Lower leg skin (tissue), 4 donors: ENCODE data around the gene ADAMTS9. TPM values are rescaled to one million over a fixed set of nuclear protein-coding genes. Genes with fewer than 3 reads are reported as not detected.

Experiments used
- DNase-seq, 2 donors: peaks; one replicate each; pipeline ENCODE4 v3.0.0-alpha.2; 2019; ENCODE audit warnings: low spot score in 2 of 2
- H3K4me3 ChIP-seq: fragments of 200-600 bp; sonication (generic); 2 replicates; pipeline ENCODE4 v1.5.1; 2017; ENCODE audit warnings: mild to moderate bottlenecking, low read depth; ENCODE audit not compliant: poor library complexity, severe bottlenecking
- POLR2A ChIP-seq, 2 donors: fragments of 450-650 bp; IDR thresholded peaks; one replicate each; pipeline ENCODE4 v1.6.1; 2016 to 2017; ENCODE audit warnings: antibody characterized with exemption in 2 of 2, mild to moderate bottlenecking in 1 of 2, moderate library complexity in 1 of 2
- WGBS, 2 donors: methylation state at CpG; one replicate each; pipeline ENCODE4 v1.1.5; 2018; 5-methylcytosine and 5-hydroxymethylcytosine counted together
- intact Hi-C: fragments of 100-400 bp; cut with DNase I; formaldehyde crosslinking; loops from one replicate; pipeline ENCODE4 v1.15.0; 2023; ENCODE audit warnings: low total_unique reads
- total RNA-seq, 4 donors: library from RNA; depleted of rRNA; stranded (reverse); fragments of >200 nt; gene quantifications; one replicate each; pipeline ENCODE4 v1.1.0, GENCODE V29; 2016
- TF ChIP-seq, protein P1 (sequence below), 3 donors: fragments of 450-650 bp; IDR thresholded peaks; one replicate each; pipeline ENCODE4 v1.5.1; 2016; ENCODE audit warnings: antibody characterized with exemption in 3 of 3, mild to moderate bottlenecking in 3 of 3, moderate library complexity in 2 of 3

ADAMTS9 gene
- total RNA-seq, 4 donors from 2014 or later, result 2.2 to 15.9 (median 8.2) TPM

DNA sequence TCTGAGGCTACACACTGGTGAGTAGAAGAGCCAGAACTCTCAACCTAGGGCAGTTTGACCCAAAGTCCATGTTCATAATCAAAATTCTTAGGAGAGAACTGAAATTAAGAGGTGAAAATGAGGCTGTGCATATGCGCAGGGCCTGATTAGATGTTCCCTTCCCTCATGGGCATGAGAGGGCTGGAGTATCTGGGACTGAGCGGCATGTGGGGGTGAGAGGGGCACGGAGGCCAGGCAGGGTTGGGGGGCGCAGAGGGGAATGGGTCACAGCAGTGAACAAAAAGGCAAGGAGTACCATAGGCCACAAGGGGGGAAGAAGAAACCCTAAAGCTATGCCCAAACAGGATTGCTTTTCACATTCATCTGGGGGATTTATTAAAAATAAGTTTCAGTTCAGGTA, 31.3 kb downstream of the ADAMTS9 start:
- WGBS, 2 donors, result 96 to 97% methylated on average over 4 of the region's 4 CpGs
- no peak for DNase-seq
- TF ChIP-seq, protein P1, sequence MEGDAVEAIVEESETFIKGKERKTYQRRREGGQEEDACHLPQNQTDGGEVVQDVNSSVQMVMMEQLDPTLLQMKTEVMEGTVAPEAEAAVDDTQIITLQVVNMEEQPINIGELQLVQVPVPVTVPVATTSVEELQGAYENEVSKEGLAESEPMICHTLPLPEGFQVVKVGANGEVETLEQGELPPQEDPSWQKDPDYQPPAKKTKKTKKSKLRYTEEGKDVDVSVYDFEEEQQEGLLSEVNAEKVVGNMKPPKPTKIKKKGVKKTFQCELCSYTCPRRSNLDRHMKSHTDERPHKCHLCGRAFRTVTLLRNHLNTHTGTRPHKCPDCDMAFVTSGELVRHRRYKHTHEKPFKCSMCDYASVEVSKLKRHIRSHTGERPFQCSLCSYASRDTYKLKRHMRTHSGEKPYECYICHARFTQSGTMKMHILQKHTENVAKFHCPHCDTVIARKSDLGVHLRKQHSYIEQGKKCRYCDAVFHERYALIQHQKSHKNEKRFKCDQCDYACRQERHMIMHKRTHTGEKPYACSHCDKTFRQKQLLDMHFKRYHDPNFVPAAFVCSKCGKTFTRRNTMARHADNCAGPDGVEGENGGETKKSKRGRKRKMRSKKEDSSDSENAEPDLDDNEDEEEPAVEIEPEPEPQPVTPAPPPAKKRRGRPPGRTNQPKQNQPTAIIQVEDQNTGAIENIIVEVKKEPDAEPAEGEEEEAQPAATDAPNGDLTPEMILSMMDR (IDR thresholded peaks at IDR 0.05), result no peak
- no peak for TF ChIP-seq POLR2A (IDR thresholded peaks at IDR 0.05)
- intact Hi-C loops, result no loop called here
- no peak overlapping the region for H3K4me3 ChIP-seq

DNA sequence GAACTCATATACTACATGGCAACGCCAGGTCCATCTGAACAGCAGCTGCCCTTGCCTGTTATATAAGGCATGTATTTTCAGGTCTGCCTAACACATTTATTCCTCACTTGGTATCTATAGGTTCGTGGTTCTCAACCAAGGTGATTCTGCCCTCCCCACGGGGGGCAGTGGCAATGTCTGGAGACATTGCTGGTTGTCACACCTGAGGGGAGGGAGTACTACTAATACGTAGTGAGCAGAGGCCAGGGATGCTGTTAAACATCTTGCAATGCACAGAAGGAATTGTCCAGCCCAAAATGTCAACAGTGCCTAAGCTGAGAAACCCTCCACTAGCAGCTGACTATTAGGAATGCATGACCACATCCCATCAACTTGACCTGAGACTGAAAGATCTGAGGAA, 32.6 kb downstream of the ADAMTS9 start:
- TF ChIP-seq, protein P1 (IDR thresholded peaks at IDR 0.05), result no peak
- no peak for TF ChIP-seq POLR2A (IDR thresholded peaks at IDR 0.05)
- DNase-seq, result no peak
- no peak overlapping the region for H3K4me3 ChIP-seq
- 86 to 90% methylated on average over 4 of the region's 4 CpGs for WGBS, 2 donors
- intact Hi-C loops, result no loop called here

DNA sequence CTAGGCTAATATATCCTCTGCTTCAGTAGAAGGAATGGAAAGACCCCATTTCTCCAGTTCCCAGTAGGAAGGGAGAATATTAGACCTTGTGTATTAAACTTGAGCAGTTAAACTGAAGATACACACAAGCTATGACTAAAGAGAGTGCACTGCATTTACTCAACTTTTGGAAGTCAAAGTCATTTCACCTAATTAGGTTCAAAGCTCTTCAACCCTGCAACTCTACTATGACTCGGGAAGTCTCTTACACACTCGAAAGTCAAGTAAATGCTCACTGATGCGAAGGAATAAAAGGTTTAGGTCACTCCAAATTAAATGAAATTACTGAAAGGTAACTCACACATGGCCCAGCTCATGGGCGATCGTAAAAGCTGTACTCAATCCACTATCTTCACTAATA, 33.8 kb downstream of the ADAMTS9 start:
- intact Hi-C loops, result no loop called here
- 93% methylated on average over 5 of the region's 5 CpGs for WGBS, 2 donors
- TF ChIP-seq, protein P1 (IDR thresholded peaks at IDR 0.05), result no peak
- no peak for TF ChIP-seq POLR2A (IDR thresholded peaks at IDR 0.05)
- DNase-seq, result no peak
- no peak overlapping the region for H3K4me3 ChIP-seq

DNA sequence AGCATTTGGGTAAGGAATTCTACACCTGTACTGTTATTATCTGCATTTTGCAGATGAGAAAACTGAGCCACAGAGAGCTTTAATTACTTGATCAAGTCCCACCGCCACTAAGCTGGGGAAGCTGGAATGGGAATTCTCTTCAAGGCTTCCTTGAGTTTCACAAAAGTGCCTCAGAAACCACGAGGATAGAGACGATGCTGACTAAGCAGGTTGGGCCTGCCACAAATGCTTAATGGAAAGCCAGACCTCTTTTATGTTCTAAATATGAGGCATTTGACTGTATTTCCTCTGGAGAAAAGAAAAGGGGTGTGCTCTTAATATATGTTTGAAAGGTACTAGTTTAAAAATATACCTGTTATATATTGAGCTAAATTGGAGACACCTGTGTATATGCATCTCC, 34.7 kb downstream of the ADAMTS9 start:
- no peak for DNase-seq
- WGBS, 2 donors, result 82 to 87% methylated on average over 3 of the region's 3 CpGs
- no peak for TF ChIP-seq POLR2A (IDR thresholded peaks at IDR 0.05)
- TF ChIP-seq, protein P1 (IDR thresholded peaks at IDR 0.05), result no peak
- intact Hi-C loops, result no loop called here
- H3K4me3 ChIP-seq, result no peak overlapping the region

DNA sequence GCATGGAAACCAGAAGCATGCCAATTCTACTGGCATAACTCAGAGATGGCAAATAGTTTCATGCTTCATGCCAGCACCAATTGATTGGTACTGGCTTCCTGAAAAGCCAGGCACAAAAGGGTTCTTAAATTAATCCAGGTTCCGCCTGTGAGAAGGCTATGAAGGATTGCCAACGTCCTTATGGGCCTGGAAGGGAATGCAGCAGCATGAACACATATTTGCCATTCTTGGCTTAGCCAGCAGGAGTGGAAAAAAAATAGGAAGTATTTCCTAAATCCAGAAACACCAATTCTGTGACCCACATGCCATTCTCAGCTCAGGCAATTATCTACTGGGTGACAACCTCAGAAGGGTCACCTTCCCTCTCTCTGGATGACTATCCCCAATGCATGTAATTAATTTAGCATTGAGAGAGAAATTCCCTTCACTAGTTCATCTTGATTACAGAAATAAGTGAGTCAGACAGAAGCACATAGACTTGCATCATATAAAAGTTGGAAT, 36.0 kb downstream of the ADAMTS9 start:
- 22 to 27% methylated on average over 2 of the region's 2 CpGs for WGBS, 2 donors
- TF ChIP-seq, protein P1 (IDR thresholded peaks at IDR 0.05), result no peak
- TF ChIP-seq POLR2A (IDR thresholded peaks at IDR 0.05), result no peak
- intact Hi-C loops, result no loop called here

DNA sequence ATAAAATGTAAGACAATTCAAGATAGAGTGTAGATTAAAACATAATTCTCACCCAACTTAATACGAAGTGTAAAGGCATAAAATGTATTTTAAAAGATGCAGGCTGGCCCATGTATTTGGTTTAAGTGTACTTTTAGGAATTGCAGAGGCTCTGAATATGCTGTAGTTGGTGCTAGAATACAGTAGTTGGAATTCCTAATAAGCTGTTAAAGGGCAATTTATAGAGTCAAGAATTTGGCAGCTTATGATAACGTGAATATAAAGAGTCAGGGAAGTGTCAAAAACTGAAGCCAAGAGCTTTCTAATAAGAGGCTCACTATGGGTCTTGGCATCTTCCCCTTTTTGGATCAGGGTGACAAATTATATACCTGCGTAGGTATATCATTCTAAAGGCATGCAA, 36.5 kb downstream of the ADAMTS9 start:
- no peak for TF ChIP-seq POLR2A (IDR thresholded peaks at IDR 0.05)
- TF ChIP-seq, protein P1 (IDR thresholded peaks at IDR 0.05), result no peak
- intact Hi-C loops, result no loop called here

More for the DNA sequence above, 36.0 kb downstream of the ADAMTS9 start:
- no peak for DNase-seq
- no peak overlapping the region for H3K4me3 ChIP-seq

More for the DNA sequence above, 36.5 kb downstream of the ADAMTS9 start:
- 53 to 59% methylated on average over 3 of the region's 3 CpGs for WGBS, 2 donors
- no peak for DNase-seq
- H3K4me3 ChIP-seq, result no peak overlapping the region
